Tibial artery (tissue), 4 donors: Measurements from ENCODE around the gene RNF148.

ENCODE experiments used
- DNase-seq, 2 donors: peaks; one replicate each; pipeline ENCODE4 v3.0.0-alpha.2; 2019
- H3K27ac ChIP-seq, 2 donors: fragments of 200-600 bp; sonication (generic) in 1 of 2; 1 replicate in 1 of 2; 2 replicates in 1 of 2; pipeline ENCODE4 v1.5.1; 2018 to 2019; ENCODE audit warnings: mild to moderate bottlenecking in 1 of 2
- H3K27me3 ChIP-seq, 2 donors: fragments of 200-600 bp; sonication (generic) in 1 of 2; one replicate each; pipeline versions ENCODE4 v1.5.1 to v1.6.0; 2016 to 2019
- H3K36me3 ChIP-seq, 3 donors: fragments of 200-600 bp; sonication (generic) in 2 of 3; one replicate each; pipeline ENCODE4 v1.5.1; 2016 to 2019; ENCODE audit warnings: mild to moderate bottlenecking in 2 of 3
- H3K4me1 ChIP-seq, 4 donors: fragments of 200-600 bp; sonication (generic) in 2 of 4; 1 replicate in 3 of 4; 2 replicates in 1 of 4; pipeline ENCODE4 v1.5.1; 2016 to 2019
- H3K4me3 ChIP-seq, 2 donors: fragments of 200-600 bp; sonication (generic) in 1 of 2; 1 replicate in 1 of 2; 2 replicates in 1 of 2; pipeline ENCODE4 v1.5.1; 2018 to 2019; ENCODE audit warnings: mild to moderate bottlenecking in 2 of 2
- H3K9me3 ChIP-seq, 3 donors: fragments of 200-600 bp; sonication (generic) in 1 of 3; one replicate each; pipeline ENCODE4 v1.5.1; 2016 to 2019
- CTCF ChIP-seq, 2 experiments: fragments of 200-600 bp in 1 of 2; fragments of 450-650 bp in 1 of 2; IDR thresholded peaks; one replicate each; pipeline ENCODE4 v1.5.1; 2017 to 2019; ENCODE audit warnings: antibody characterized with exemption in 2 of 2, mild to moderate bottlenecking in 1 of 2, moderate library complexity in 1 of 2
- intact Hi-C: fragments of 100-400 bp; cut with DNase I; formaldehyde crosslinking; loops from one replicate; pipeline ENCODE4 v1.15.0; 2023; ENCODE audit warnings: low total_unique reads

Gene RNF148

GRCh38 chr7:122653685-122654084 is 49.0 kb downstream of the RNF148 start:
- Histone ChIP-seq H3K27ac (no peak overlapping the region), H3K4me1 (no peaks in the 10 kb centered on the region), H3K9me3 (no peaks in the 10 kb centered on the region), H3K27me3 (no peaks in the 10 kb centered on the region), H3K36me3 (no peaks in the 10 kb centered on the region), H3K4me3 (no peak overlapping the region)
- intact Hi-C loops: no loop called here
- DNase-seq: no peak
- no peak for TF ChIP-seq CTCF (IDR thresholded peaks at IDR 0.05)

GRCh38 chr7:122652876-122653275 is 49.8 kb downstream of the RNF148 start:
- TF ChIP-seq CTCF (IDR thresholded peaks at IDR 0.05): no peak
- no peak overlapping the region for H3K4me3 ChIP-seq
- H3K9me3 ChIP-seq: no peaks in the 10 kb centered on the region
- H3K36me3 ChIP-seq: no peaks in the 10 kb centered on the region
- no peaks in the 10 kb centered on the region for H3K27me3 ChIP-seq
- H3K27ac ChIP-seq: no peak overlapping the region
- intact Hi-C loops: no loop called here
- no peak for DNase-seq
- H3K4me1 ChIP-seq: no peaks in the 10 kb centered on the region
